Glomerular endothelial cell (primary cell): ENCODE data around the gene NGEF. TPM values are rescaled to one million over a fixed set of nuclear protein-coding genes. Genes with fewer than 3 reads are reported as not detected.
"Not testable (repeated sequence)": the region's sequence is repeated elsewhere in the genome, so short reads cannot be mapped to it uniquely, and the experiment has no call there.

Experiments
- DNase-seq: peaks from one replicate; pipeline ENCODE4 v3.0.0-alpha.2; 2011; ENCODE audit warnings: low read depth, low spot score; ENCODE audit errors: extremely low read depth
- total RNA-seq: library from RNA; depleted of rRNA; stranded (reverse); fragments of >200 nt; gene quantifications from 2 replicates; pipeline ENCODE4 v1.2.3, GENCODE V29; 2015

Gene NGEF
- total RNA-seq, 1 donor from 2014 or later = 0.47 TPM

GRCh38 chr2:232937278-232937906 lies 75.7 kb downstream of the NGEF start:
- DNase-seq = no peak

- DNase-seq = no peak
Observed at GRCh38 chr2:232931636-232932035, 81.4 kb downstream of the NGEF start.

GRCh38 chr2:232930059-232930400 lies 83.0 kb downstream of the NGEF start:
- DNase-seq = no peak

DNA sequence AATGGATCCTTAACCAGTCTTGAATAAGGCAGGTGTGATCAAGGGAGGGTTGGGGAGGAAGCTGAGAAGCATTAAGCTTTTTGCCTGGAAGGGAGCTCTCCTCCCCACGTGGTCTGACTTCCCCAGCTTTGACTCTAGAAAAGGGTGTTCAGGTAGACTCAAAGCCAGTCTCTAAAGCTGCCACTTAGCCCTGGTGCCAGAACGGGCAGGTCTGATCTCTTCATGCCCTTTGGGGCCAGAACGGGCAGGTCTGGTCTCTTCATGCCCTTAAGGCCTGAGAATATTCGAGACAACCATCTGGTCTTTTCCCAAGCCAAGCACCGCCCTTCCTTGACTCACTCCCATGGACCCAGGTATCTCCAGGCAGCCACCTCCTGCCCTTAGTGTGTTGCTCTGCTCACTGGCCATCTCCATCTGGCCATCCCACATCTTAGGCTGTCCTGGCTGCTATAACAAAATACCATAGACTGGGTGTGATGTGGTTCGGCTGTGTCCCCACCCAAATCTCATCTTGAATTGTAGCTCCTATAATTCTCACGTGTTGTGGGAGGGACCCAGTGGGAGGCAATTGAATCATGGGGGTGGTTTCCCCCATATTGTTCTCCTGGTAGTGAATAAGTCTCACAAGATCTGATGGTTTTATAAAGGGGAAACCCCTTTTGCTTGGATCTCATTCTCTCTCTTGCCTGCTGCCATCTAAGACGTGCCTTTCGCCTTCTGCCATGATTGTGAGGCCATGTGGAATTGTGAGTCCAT lies 83.6 kb downstream of the NGEF start:
- no peak for DNase-seq

DNA sequence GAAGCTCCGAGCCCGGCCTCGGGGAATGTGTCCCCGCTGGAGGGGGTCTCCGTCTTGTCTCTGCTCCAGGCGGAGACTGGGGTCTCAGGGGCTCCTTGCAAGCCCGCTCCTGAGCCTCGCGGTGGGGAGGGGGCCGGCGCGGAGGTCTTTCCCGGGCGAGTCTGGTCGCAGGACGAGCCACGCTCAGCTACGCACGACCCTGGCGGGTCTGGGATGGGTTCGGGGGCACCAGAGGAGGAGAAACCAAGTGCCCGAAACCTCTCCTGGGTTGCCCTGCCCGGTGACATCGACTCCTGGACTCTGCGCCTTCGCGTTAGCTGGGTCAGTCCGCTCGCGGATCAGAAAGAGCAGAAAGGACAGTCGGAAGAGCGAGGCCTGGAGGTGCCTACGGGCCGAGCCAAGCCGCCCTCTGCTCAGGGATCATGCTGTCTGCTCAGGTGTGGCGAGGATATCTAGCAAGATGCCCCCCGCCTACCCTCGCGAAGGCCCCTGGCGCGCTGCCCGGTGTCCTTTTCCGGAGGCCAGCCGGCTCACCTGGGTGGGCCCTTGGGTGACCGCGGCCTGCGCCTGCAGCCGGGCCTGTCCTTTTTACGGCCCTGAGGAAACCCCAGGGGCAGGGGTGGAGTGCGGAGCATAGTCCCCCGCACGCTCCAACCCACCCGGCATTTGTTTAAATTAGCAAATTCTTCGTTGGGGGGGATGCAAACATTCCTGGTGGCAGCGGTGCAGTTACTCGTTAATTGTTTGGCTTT lies 84.3 kb downstream of the NGEF start:
- DNase-seq = no peak

- no peak for DNase-seq
Observed at GRCh38 chr2:232927793-232928550, 85.1 kb downstream of the NGEF start.

- DNase-seq = no peak
Observed at GRCh38 chr2:232927032-232927792, 85.8 kb downstream of the NGEF start.

GRCh38 chr2:232926431-232926939 lies 86.6 kb downstream of the NGEF start:
- no peak for DNase-seq

GRCh38 chr2:232925821-232926156 lies 87.3 kb downstream of the NGEF start:
- DNase-seq = no peak

DNA sequence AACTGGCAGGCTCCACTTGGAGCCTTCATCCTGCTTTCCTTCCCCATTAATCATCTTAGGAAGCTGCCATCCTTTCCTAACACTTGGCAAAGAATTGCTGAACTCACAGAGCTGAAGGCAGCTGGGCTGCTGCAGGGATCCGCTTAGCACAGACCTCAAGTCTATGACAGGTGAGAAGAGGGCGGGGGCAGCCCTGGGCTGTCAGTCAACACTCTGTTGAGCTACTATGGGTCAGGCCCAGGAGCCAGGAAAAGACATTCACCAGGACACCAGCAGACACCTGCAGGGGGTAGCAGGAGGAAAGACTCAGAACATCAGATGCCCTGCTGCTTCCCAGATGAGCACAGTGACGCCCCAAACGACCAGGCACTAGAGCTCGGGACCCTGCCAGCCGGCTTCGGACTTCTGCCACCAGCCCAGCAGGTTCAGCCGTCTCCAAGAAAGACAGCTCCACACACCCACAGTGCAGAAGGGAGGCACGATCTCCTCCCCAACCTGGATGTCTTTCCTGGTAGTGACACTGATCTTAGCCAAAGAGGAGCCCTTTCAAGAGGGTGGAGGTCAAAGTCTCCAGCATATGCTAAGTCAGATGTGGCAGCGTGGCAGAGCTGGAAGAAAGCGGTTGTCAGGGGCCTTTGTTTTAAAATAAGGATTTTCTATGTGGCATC lies 87.8 kb downstream of the NGEF start:
- DNase-seq = no peak

DNA sequence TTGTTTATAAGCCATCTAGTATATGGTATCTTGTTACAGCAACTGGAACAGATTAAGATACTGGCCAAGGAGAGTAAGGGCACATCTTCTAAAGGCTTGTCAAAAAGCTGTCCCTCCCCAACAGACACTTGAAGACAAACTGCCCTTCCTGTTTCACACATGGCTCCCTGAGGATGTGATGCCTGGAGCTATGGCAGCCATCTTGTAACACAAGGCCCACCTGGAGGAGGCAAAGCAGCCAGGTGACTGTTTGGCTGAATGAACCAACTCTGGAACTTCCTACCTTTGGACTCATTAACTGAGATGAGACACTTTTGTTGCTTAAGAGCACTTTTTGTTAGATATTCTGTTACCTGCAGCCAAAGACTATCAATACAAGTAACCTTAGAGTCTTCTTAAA lies 88.6 kb downstream of the NGEF start:
- DNase-seq = no peak

GRCh38 chr2:232920760-232921159 lies 92.3 kb downstream of the NGEF start:
- DNase-seq = no peak

DNA sequence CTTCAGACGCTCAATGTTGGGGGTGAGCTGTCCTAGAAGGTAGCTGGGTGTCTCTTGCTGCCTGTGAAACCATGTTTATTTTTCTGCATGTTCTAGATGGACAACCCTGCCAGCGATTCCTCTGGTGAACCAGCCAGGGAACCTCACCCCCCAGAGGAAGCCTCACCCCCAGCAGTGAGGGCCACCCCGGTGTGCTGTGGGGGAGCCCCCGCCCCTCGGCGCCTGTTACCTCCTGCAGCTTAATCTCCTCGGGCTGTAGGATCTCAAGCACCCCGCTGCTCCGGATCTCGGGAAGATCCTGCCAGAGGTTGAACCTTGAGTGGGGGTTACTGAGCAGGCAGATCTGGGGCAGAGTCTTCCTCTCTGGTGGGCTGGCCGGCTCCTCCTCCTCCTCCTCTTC lies 93.0 kb downstream of the NGEF start:
- no peak for DNase-seq

GRCh38 chr2:232919141-232919540 lies 93.9 kb downstream of the NGEF start:
- DNase-seq = no peak

GRCh38 chr2:232913903-232914302 lies 99.2 kb downstream of the NGEF start:
- no peak for DNase-seq

DNA sequence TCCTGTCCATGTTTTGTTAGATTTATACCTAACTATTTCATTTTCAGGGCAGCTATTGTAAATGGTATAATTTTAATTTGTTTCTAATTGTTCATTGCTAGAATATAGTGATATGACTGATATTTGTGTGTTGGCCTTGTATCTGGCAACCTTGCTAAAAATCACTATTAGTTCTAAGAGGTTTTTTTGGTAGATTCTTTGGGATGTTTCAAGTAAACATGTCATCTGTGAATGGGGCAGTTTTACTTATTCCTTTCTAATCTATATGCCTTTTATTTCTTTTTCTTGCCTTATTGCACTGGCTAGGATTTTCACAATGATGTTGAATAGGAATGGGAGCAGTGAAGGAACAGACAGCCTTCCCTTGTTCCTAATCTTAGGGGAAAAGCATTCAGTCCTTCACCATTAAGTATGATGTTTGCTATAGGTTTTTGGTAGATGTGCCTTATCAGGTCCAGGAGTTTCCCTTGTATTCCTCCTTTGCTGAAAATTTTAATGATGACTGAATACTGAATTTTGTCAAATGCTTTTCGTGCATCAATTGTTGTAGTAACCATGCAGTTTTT lies 101.3 kb downstream of the NGEF start:
- no peak for DNase-seq

- no peak for DNase-seq
Observed at GRCh38 chr2:232910376-232910775, 102.7 kb downstream of the NGEF start.

DNA sequence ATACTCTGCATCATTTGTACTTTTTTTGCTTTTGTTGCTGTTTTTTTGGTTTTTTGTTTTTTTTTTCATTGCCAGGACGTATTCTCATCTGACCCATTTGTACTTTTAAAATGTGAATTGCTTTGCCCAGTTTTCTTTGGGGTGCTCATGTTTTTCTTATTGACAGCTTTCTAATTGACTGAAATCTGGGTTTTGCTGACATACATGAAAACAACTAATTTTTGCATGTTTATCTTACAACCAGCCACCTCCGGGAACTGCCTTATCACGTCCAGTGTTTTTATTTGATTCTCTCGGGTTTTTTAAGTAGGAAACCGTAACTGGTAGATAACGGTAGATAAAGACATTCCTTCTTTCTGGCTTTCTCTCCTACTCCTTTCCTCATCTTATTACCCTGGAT lies 104.4 kb downstream of the NGEF start:
- no peak for DNase-seq

GRCh38 chr2:232907718-232908085 lies 105.4 kb downstream of the NGEF start:
- DNase-seq = not testable (repeated sequence)
